ENCODE results near the gene SCGN.

SCGN gene

GRCh38 chr6:25652007-25652515 is at the start of gene SCGN:
SCGN (plus strand) TSS chr6:25652215; CDS start chr6:25652404, 189 bp downstream.
- no peak within 1 kb of the TSS for H3K4me2 ChIP-seq
- no peak within 1 kb of the TSS for H3K27ac ChIP-seq
- TF ChIP-seq CTCF (conservative IDR thresholded peaks at IDR 0.05; ENCODE audit: low read depth, low read length), result no peak
- no peak within 1 kb of the TSS for H3K4me3 ChIP-seq (IDR thresholded peaks at IDR 0.05; ENCODE audit: insufficient read depth, low read depth, low read length)
- H2AFZ ChIP-seq (ENCODE audit: low read depth), result no peak within 1 kb of the TSS
- H3K79me2 ChIP-seq (ENCODE audit: insufficient read depth, low read depth), result no peaks in the 10 kb centered on the region
- no peak within 1 kb of the TSS for H3K9ac ChIP-seq
- H3K27me3 ChIP-seq (ENCODE audit: insufficient read depth, low read depth), result no peaks in the 10 kb centered on the region
- H3K36me3 ChIP-seq (ENCODE audit: insufficient read depth), result no peaks in the 10 kb centered on the region
- no peaks in the 10 kb centered on the region for H4K20me1 ChIP-seq (ENCODE audit: insufficient read depth)
- no peaks in the 10 kb centered on the region for H3K4me1 ChIP-seq (ENCODE audit: low read depth, poor library complexity, severe bottlenecking)

- peak; percentile 31; the same call in 1 of the 2 replicates for TF ChIP-seq CTCF (conservative IDR thresholded peaks at IDR 0.05; ENCODE audit: low read depth, low read length)
These were observed 49.4 kb upstream of the SCGN start for GRCh38 chr6:25602674-25602982.

GRCh38 chr6:25603251-25603650 is 48.8 kb upstream of the SCGN start:
- Histone ChIP-seq H3K79me2 (ENCODE audit: insufficient read depth, low read depth) (no peaks in the 10 kb centered on the region), H3K4me3 (IDR thresholded peaks at IDR 0.05; ENCODE audit: insufficient read depth, low read depth, low read length) (no peak overlapping the region), H3K27ac (no peak overlapping the region), H3K4me2 (no peak overlapping the region), H3K9ac (no peak overlapping the region), H3K27me3 (ENCODE audit: insufficient read depth, low read depth) (no peaks in the 10 kb centered on the region), H4K20me1 (ENCODE audit: insufficient read depth) (no peaks in the 10 kb centered on the region), H3K36me3 (ENCODE audit: insufficient read depth) (no peaks in the 10 kb centered on the region), H2AFZ (ENCODE audit: low read depth) (no peak overlapping the region), H3K4me1 (ENCODE audit: low read depth, poor library complexity, severe bottlenecking) (no peaks in the 10 kb centered on the region)
- TF ChIP-seq CTCF (conservative IDR thresholded peaks at IDR 0.05; ENCODE audit: low read depth, low read length), result no peak

More at GRCh38 chr6:25602674-25602982, 49.4 kb upstream of the SCGN start:
- no peak overlapping the region for H2AFZ ChIP-seq (ENCODE audit: low read depth)
- H3K27ac ChIP-seq, result no peak overlapping the region
- H3K79me2 ChIP-seq (ENCODE audit: insufficient read depth, low read depth), result no peaks in the 10 kb centered on the region
- no peaks in the 10 kb centered on the region for H3K27me3 ChIP-seq (ENCODE audit: insufficient read depth, low read depth)
- no peak overlapping the region for H3K9ac ChIP-seq
- no peaks in the 10 kb centered on the region for H3K4me1 ChIP-seq (ENCODE audit: low read depth, poor library complexity, severe bottlenecking)
- no peak overlapping the region for H3K4me2 ChIP-seq
- no peaks in the 10 kb centered on the region for H3K36me3 ChIP-seq (ENCODE audit: insufficient read depth)
- no peak overlapping the region for H3K4me3 ChIP-seq (IDR thresholded peaks at IDR 0.05; ENCODE audit: insufficient read depth, low read depth, low read length)
- H4K20me1 ChIP-seq (ENCODE audit: insufficient read depth), result no peaks in the 10 kb centered on the region

GRCh38 chr6:25606151-25606550 is 45.9 kb upstream of the SCGN start:
- H3K36me3 ChIP-seq (ENCODE audit: insufficient read depth), result no peaks in the 10 kb centered on the region
- H3K4me2 ChIP-seq, result no peak overlapping the region
- H3K79me2 ChIP-seq (ENCODE audit: insufficient read depth, low read depth), result no peaks in the 10 kb centered on the region
- H3K9ac ChIP-seq, result no peak overlapping the region
- no peak for TF ChIP-seq CTCF (conservative IDR thresholded peaks at IDR 0.05; ENCODE audit: low read depth, low read length)
- no peak overlapping the region for H3K27ac ChIP-seq
- H3K4me3 ChIP-seq (IDR thresholded peaks at IDR 0.05; ENCODE audit: insufficient read depth, low read depth, low read length), result no peak overlapping the region
- no peak overlapping the region for H2AFZ ChIP-seq (ENCODE audit: low read depth)
- no peaks in the 10 kb centered on the region for H4K20me1 ChIP-seq (ENCODE audit: insufficient read depth)
- H3K4me1 ChIP-seq (ENCODE audit: low read depth, poor library complexity, severe bottlenecking), result no peaks in the 10 kb centered on the region
- H3K27me3 ChIP-seq (ENCODE audit: insufficient read depth, low read depth), result no peaks in the 10 kb centered on the region

Data from KMS-11 (cell line).